ENCODE data around the gene EID2B. TPM values are rescaled to one million over a fixed set of nuclear protein-coding genes. Genes with fewer than 3 reads are reported as not detected.

EID2B gene
- total and polyA plus RNA-seq, 9 of the 15 experiments (the other 6 are each of a cell fraction or from before 2014, with no cell fraction given), result 2.8 to 8.8 (median 4.8) TPM

GRCh38 chr19:39532233-39533002 is at the start of gene EID2B (continued):
- no peak for TF ChIP-seq ZNF592 (IDR thresholded peaks at IDR 0.05)
- TF ChIP-seq POLR2AphosphoS2 (IDR thresholded peaks at IDR 0.05; ENCODE audit: low read length), result peak; percentile 59; the same call in 1 of the 2 replicates
- TF ChIP-seq RCOR1 (IDR thresholded peaks at IDR 0.05; ENCODE audit: borderline replicate concordance in 1 of 2, low read depth in 2 of 2, low read length in 2 of 2), result peak in 1 of 2 experiments; percentile 15; a peak in 1 of 4 replicates
- TF ChIP-seq POLR2A (conservative IDR thresholded peaks at IDR 0.05), result peak; percentile 68
- peak; percentile 95 for TF ChIP-seq SMC3 (conservative IDR thresholded peaks at IDR 0.05; ENCODE audit: insufficient read depth, low read depth, low read length)
- TF ChIP-seq ZNF184 (CRISPR knock-in tag; IDR thresholded peaks at IDR 0.05), result no peak
- peak; percentile 41 for TF ChIP-seq ATF3 (IDR thresholded peaks at IDR 0.05)
- TF ChIP-seq ATF3 (CRISPR knock-in tag; conservative IDR thresholded peaks at IDR 0.05), result no peak
- peak; percentile 80 for TF ChIP-seq RFX1 (IDR thresholded peaks at IDR 0.05)
- no peak for TF ChIP-seq ZNF75A (CRISPR knock-in tag; IDR thresholded peaks at IDR 0.05)
- no peak for TF ChIP-seq ELF1 (tag; IDR thresholded peaks at IDR 0.05)
- TF ChIP-seq TEAD1 (CRISPR knock-in tag; IDR thresholded peaks at IDR 0.05), result peak in 1 of 2 experiments; percentile 85; a peak in 2 of 4 replicates
- 0 out of 4 replicates have a peak, but pooled peaks of 1 of the 2 experiments have one; percentile 33 for TF ChIP-seq TBL1XR1 (IDR thresholded peaks at IDR 0.05; ENCODE audit: low read length in 2 of 2)
- TF ChIP-seq FOSL1 (tag; conservative IDR thresholded peaks at IDR 0.05), result no peak
- peak; percentile 56; the same call in 1 of the 2 replicates for TF ChIP-seq KLF16 (IDR thresholded peaks at IDR 0.05)
- peak; percentile 100 for TF ChIP-seq NRF1 (conservative IDR thresholded peaks at IDR 0.05 in 1 of 2, IDR thresholded peaks at IDR 0.05 in 1 of 2)
- TF ChIP-seq ZNF384 (IDR thresholded peaks at IDR 0.05; ENCODE audit: low read depth, low read length), result 0 out of 2 replicates have a peak, but pooled peaks have one; percentile 22
- TF ChIP-seq HDAC6 (IDR thresholded peaks at IDR 0.05; ENCODE audit: low read depth, low read length), result 0 out of 2 replicates have a peak, but pooled peaks have one; percentile 2
- no peak for TF ChIP-seq ZNF311 (CRISPR knock-in tag; IDR thresholded peaks at IDR 0.05)
- TF ChIP-seq NBN (IDR thresholded peaks at IDR 0.05; ENCODE audit: low read depth), result no peak
- peak; percentile 28 for TF ChIP-seq SETDB1 (IDR thresholded peaks at IDR 0.05; ENCODE audit: low read length)
- 0 out of 2 replicates have a peak, but pooled peaks have one; percentile 21 for TF ChIP-seq ZNF263 (CRISPR knock-in tag; IDR thresholded peaks at IDR 0.05; ENCODE audit: borderline replicate concordance)
- TF ChIP-seq BHLHE40 (IDR thresholded peaks at IDR 0.05; ENCODE audit: low read length), result peak; percentile 75
- TF ChIP-seq ZNF134 (CRISPR knock-in tag; conservative IDR thresholded peaks at IDR 0.05), result no peak
